CD8-positive, alpha-beta memory T cell (primary cell): Measurements from ENCODE around the gene STX16. TPM values are rescaled to one million over a fixed set of nuclear protein-coding genes. Genes with fewer than 3 reads are reported as not detected.
"Not testable (repeated sequence)": the region's sequence is repeated elsewhere in the genome, so short reads cannot be mapped to it uniquely, and the experiment has no call there.

Experiments
- CTCF ChIA-PET: fragments of 350-600 bp; sonication (Branson Sonifier 250); formaldehyde crosslinking; loops from one replicate; lab custom pipeline; 2021; ENCODE audit warnings: antibody characterized with exemption; lab: Charles Lee
- POLR2A ChIA-PET: fragments of 350-600 bp; sonication (Branson Sonifier 250); formaldehyde crosslinking; loops from one replicate; lab custom pipeline; 2021; ENCODE audit warnings: antibody characterized with exemption; lab: Charles Lee
- DNase-seq, 5 donors: peaks; one replicate each; pipeline versions ENCODE4 v3.0.0 to v3.0.0-alpha.2; 2020 to 2022; ENCODE audit warnings: mixed read lengths in 1 of 5
- H3K27ac ChIP-seq: one replicate; pipeline ENCODE4 v1.7.0; 2013; ENCODE audit warnings: low read depth, mild to moderate bottlenecking, low read length, moderate library complexity
- H3K27me3 ChIP-seq: 2 replicates; pipeline ENCODE4 v1.7.0; 2013; ENCODE audit warnings: low read length, mild to moderate bottlenecking; ENCODE audit not compliant: insufficient read depth, poor library complexity, severe bottlenecking
- H3K36me3 ChIP-seq: 2 replicates; pipeline ENCODE4 v1.7.0; 2013; ENCODE audit warnings: mild to moderate bottlenecking, low read length, moderate library complexity; ENCODE audit not compliant: insufficient read depth
- H3K4me1 ChIP-seq: 2 replicates; pipeline ENCODE4 v1.7.0; 2013; ENCODE audit warnings: mild to moderate bottlenecking, low read length, moderate library complexity; ENCODE audit not compliant: insufficient read depth
- H3K4me3 ChIP-seq: 2 replicates; pipeline ENCODE4 v1.7.0; 2013; ENCODE audit warnings: mild to moderate bottlenecking, low read length
- H3K9me3 ChIP-seq: 2 replicates; pipeline ENCODE4 v1.7.0; 2013; ENCODE audit warnings: mild to moderate bottlenecking, low read length
- H3K27ac Mint-ChIP-seq, 8 donors: one replicate each; pipeline ENCODE4 v1.8.0; 2020 to 2021; ENCODE audit warnings: mixed read lengths in 8 of 8, mild to moderate bottlenecking in 6 of 8, inconsistent platforms in 3 of 8, moderate library complexity in 3 of 8
- H3K27me3 Mint-ChIP-seq, 2 donors: one replicate each; pipeline ENCODE4 v1.8.0; 2020 to 2021; ENCODE audit warnings: mixed read lengths in 2 of 2, mild to moderate bottlenecking in 1 of 2, moderate library complexity in 1 of 2
- H3K36me3 Mint-ChIP-seq, 3 donors: one replicate each; pipeline ENCODE4 v1.8.0; 2020 to 2021; ENCODE audit warnings: mixed read lengths in 3 of 3, inconsistent platforms in 1 of 3, mild to moderate bottlenecking in 1 of 3
- H3K4me1 Mint-ChIP-seq, 3 donors: one replicate each; pipeline ENCODE4 v1.8.0; 2020 to 2021; ENCODE audit warnings: mixed read lengths in 3 of 3, inconsistent platforms in 1 of 3, mild to moderate bottlenecking in 1 of 3
- H3K4me3 Mint-ChIP-seq, 7 donors: one replicate each; pipeline ENCODE4 v1.8.0; 2020 to 2021; ENCODE audit warnings: mixed read lengths in 7 of 7, mild to moderate bottlenecking in 6 of 7, moderate library complexity in 4 of 7, inconsistent platforms in 2 of 7
- H3K9me3 Mint-ChIP-seq, 5 donors: one replicate each; pipeline ENCODE4 v1.8.0; 2020 to 2022; ENCODE audit warnings: mixed read lengths in 5 of 5, mild to moderate bottlenecking in 3 of 5, moderate library complexity in 2 of 5, inconsistent platforms in 1 of 5
- polyA plus RNA-seq: library from polyadenylated mRNA; unstranded; fragments of 300-500 nt; fragmentation: Illumina TruSeq; gene quantifications from one replicate; pipeline ENCODE4 v1.2.3, GENCODE V29; 2021
- total RNA-seq, 2 experiments: library from RNA; stranded (reverse); gene quantifications; one replicate each; pipeline ENCODE4 v1.2.3, GENCODE V29; 2021

Gene STX16
- total and polyA plus RNA-seq, 3 experiments from 2014 or later: 24.9 to 72.8 (median 69.2) TPM

- Mint-ChIP-seq H3K27ac (no peak overlapping the region), H3K27me3 (peaks cover 36 to 61% of the 10 kb centered on the region in 2 donors), H3K4me3 (no peak overlapping the region), H3K36me3 (peaks cover 0 to 13% (median 0%) of the 10 kb centered on the region in 3 donors), H3K4me1 (no peaks in the 10 kb centered on the region), H3K9me3 (peaks cover 0 to 15% (median 6%) of the 10 kb centered on the region in 5 donors)
- POLR2A ChIA-PET: no interaction called here
- DNase-seq: no peak
- Histone ChIP-seq H3K36me3 (no peaks in the 10 kb centered on the region), H3K4me1 (no peaks in the 10 kb centered on the region), H3K27me3 (peaks cover 5% of the 10 kb centered on the region), H3K9me3 (no peaks in the 10 kb centered on the region), H3K4me3 (no peak overlapping the region), H3K27ac (no peak overlapping the region)
- CTCF ChIA-PET: no interaction called here
Measured at GRCh38 chr20:58722877-58723627, 72.0 kb downstream of the STX16 start.

GRCh38 chr20:58723628-58723984, 72.5 kb downstream of the STX16 start:
- Mint-ChIP-seq H3K27ac (peak overlapping the region in 1 of 8 donors; percentile 43), H3K4me3 (no peak overlapping the region), H3K4me1 (no peaks in the 10 kb centered on the region), H3K36me3 (peaks cover 0 to 13% (median 0%) of the 10 kb centered on the region in 3 donors), H3K9me3 (peaks cover 0 to 15% (median 6%) of the 10 kb centered on the region in 5 donors), H3K27me3 (peaks cover 37 to 62% of the 10 kb centered on the region in 2 donors)
- no peak overlapping the region for H3K27ac ChIP-seq
- H3K36me3 ChIP-seq: no peaks in the 10 kb centered on the region
- POLR2A ChIA-PET: no interaction called here
- H3K9me3 ChIP-seq: no peaks in the 10 kb centered on the region
- DNase-seq: no peak
- CTCF ChIA-PET: no interaction called here
- H3K4me1 ChIP-seq: no peaks in the 10 kb centered on the region
- H3K4me3 ChIP-seq: no peak overlapping the region
- H3K27me3 ChIP-seq: peaks cover 5% of the 10 kb centered on the region

- H3K27me3 ChIP-seq, H3K4me3 Mint-ChIP-seq, H3K36me3 ChIP-seq, DNase-seq, H3K4me3 ChIP-seq, H3K4me1 Mint-ChIP-seq, H3K27ac ChIP-seq, CTCF ChIA-PET, H3K9me3 ChIP-seq, H3K4me1 ChIP-seq, POLR2A ChIA-PET, H3K27ac Mint-ChIP-seq: not testable (repeated sequence)
- peaks cover 0 to 15% (median 6%) of the 10 kb centered on the region in 5 donors for H3K9me3 Mint-ChIP-seq
- H3K36me3 Mint-ChIP-seq: peaks cover 0 to 13% (median 0%) of the 10 kb centered on the region in 3 donors
- peaks cover 32 to 66% of the 10 kb centered on the region in 2 donors for H3K27me3 Mint-ChIP-seq
Measured at GRCh38 chr20:58726156-58726555, 75.1 kb downstream of the STX16 start.

Other genes with a start within 250 kb of the STX16 start
- gene APCDD1L, start 135.9 kb upstream of the STX16 start, total RNA-seq: not detected
- not detected for gene APCDD1L, start 135.9 kb upstream of the STX16 start, polyA plus RNA-seq
- gene NPEPL1, start 41.5 kb downstream of the STX16 start, total RNA-seq: 10 to 100 TPM; 15.3 to 18.6 TPM
- 6.8 TPM for gene NPEPL1, start 41.5 kb downstream of the STX16 start, polyA plus RNA-seq
- gene GNAS-AS1, start 199.6 kb downstream of the STX16 start, total RNA-seq: under 1 TPM; 0.55 to 0.68 TPM
- gene GNAS-AS1, start 199.6 kb downstream of the STX16 start, polyA plus RNA-seq: not detected
- gene GNAS, start 201.4 kb downstream of the STX16 start, total RNA-seq: 100 to 1,000 TPM; 637 to 666 TPM
- gene GNAS, start 201.4 kb downstream of the STX16 start, polyA plus RNA-seq: 218 TPM